Esophagus muscularis mucosa (tissue), 4 donors: ENCODE data around the gene SAP30. TPM values are rescaled to one million over a fixed set of nuclear protein-coding genes. Genes with fewer than 3 reads are reported as not detected.

Experiments used
- DNase-seq: peaks from one replicate; pipeline ENCODE4 v3.0.0-alpha.2; 2017; ENCODE audit errors: extremely low spot score
- H3K27ac ChIP-seq, 4 donors: fragments of 200-600 bp; sonication (generic); replicated peaks in 1 of 4; 1 replicate in 3 of 4; 2 replicates in 1 of 4; pipeline ENCODE4 v1.5.1; 2016 to 2019; ENCODE audit warnings: mild to moderate bottlenecking in 1 of 4
- H3K27me3 ChIP-seq, 4 donors: fragments of 200-600 bp; sonication (generic); one replicate each; pipeline versions ENCODE4 v1.5.1 to v1.6.0; 2016 to 2019
- H3K36me3 ChIP-seq, 4 donors: fragments of 200-600 bp; sonication (generic); one replicate each; pipeline ENCODE4 v1.5.1; 2016 to 2019
- H3K4me1 ChIP-seq, 4 donors: fragments of 200-600 bp; sonication (generic); one replicate each; pipeline ENCODE4 v1.5.1; 2016 to 2019
- H3K4me3 ChIP-seq, 4 donors: fragments of 200-600 bp; sonication (generic); 1 replicate in 2 of 4; 2 replicates in 2 of 4; pipeline ENCODE4 v1.5.1; 2016 to 2019; ENCODE audit warnings: mild to moderate bottlenecking in 4 of 4, moderate library complexity in 1 of 4
- H3K9me3 ChIP-seq, 4 donors: fragments of 200-600 bp; sonication (generic); 1 replicate in 3 of 4; 2 replicates in 1 of 4; pipeline ENCODE4 v1.5.1; 2016 to 2019
- EP300 ChIP-seq: sonication (generic); formaldehyde crosslinking; IDR thresholded peaks from one replicate; pipeline ENCODE4 v1.6.1; 2017; ENCODE audit warnings: antibody characterized with exemption
- POLR2A ChIP-seq: fragments of 450-650 bp; IDR thresholded peaks from one replicate; pipeline ENCODE4 v1.6.1; 2017; ENCODE audit warnings: antibody characterized with exemption, moderate library complexity, mild to moderate bottlenecking, low read depth
- POLR2AphosphoS5 ChIP-seq, 2 donors: sonication (generic); formaldehyde crosslinking; IDR thresholded peaks; one replicate each; pipeline ENCODE4 v1.6.1; 2017; ENCODE audit warnings: antibody characterized with exemption in 2 of 2
- WGBS: methylation state at CpG from one replicate; pipeline ENCODE4 v1.1.5; 2018; 5-methylcytosine and 5-hydroxymethylcytosine counted together
- intact Hi-C: fragments of 100-400 bp; cut with DNase I; formaldehyde crosslinking; loops from one replicate; pipeline ENCODE4 v1.15.1; 2023
- total RNA-seq, 4 donors: library from RNA; depleted of rRNA; stranded (reverse); fragments of >200 nt; gene quantifications; one replicate each; pipeline versions ENCODE4 v1.1.0 to v1.2.1, GENCODE V29; 2016
- TF ChIP-seq, protein P1 (sequence below), 3 experiments: fragments of 200-600 bp in 2 of 3; fragments of 450-650 bp in 1 of 3; sonication (generic) in 2 of 3; IDR thresholded peaks; one replicate each; pipeline ENCODE4 v1.5.1; 2017 to 2019; ENCODE audit warnings: antibody characterized with exemption in 3 of 3, mild to moderate bottlenecking in 2 of 3, moderate library complexity in 1 of 3

The SAP30 gene
- total RNA-seq, 4 donors from 2014 or later: 39.6 to 56.2 (median 43.7) TPM

DNA sequence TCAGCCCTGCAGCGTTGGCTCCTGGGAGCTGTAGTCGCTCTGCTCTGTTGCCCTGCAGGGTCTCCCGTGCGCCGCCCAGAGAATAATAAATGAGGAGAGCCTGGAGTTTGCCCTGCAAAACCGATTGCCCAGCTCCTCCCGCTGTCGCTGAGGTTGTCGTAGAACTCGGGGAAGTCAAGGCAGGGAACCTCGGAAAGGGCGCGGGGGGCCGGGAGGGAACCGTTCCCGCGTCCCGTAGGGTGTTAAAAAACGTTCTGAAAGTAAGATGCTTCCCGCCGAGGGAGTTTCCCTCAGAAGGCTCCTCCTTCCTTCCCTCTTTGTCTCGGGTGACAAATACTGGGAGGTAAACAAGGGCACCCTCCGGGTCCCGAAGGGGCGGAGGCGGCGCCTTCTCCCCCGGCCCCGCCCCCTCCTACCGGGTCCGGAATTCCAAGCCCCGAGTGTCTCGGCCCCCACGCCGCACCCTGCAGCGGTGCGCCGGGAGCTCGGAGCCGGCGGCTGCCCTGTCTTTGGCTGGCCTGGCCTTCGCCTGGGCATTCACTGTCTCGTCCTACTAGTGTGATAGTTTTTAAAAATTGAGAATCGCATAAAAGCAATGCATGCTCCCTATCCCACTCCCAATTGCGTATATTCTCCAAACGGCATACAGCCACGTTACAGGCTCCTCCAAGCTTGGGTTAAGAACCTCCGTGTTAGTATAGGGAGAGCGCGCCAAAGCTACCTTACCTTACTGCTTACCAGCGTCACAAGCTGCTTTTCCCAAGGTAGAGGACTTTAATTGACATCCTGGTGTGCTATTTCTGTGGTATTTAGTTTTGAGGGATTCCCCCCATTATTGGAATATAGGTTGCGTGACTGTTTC is 35.6 kb upstream of the SAP30 start:
- DNase-seq: no peak

DNA sequence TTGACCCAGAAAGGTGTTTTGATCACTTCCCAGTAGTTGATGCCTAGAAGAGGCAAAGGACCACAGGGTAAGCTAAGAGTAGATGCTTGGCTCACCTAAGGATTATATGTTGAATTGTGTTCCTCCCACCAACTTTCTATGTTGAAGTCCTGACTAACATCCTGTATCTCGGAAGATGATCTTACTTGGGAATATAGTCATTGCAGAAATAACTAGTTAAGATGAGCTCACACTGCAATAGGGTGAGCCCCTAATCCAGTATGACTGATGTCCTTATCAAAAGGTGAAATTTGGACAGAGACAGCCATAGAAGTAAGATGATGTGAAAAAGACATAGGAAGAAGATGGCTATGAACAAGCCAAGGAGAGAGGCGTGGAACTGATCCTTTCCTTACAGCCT is 33.3 kb upstream of the SAP30 start:
- TF ChIP-seq POLR2A: no peak
- TF ChIP-seq EP300: no peak
- no peak for TF ChIP-seq POLR2AphosphoS5 (IDR thresholded peaks at IDR 0.05)
- TF ChIP-seq, protein P1, sequence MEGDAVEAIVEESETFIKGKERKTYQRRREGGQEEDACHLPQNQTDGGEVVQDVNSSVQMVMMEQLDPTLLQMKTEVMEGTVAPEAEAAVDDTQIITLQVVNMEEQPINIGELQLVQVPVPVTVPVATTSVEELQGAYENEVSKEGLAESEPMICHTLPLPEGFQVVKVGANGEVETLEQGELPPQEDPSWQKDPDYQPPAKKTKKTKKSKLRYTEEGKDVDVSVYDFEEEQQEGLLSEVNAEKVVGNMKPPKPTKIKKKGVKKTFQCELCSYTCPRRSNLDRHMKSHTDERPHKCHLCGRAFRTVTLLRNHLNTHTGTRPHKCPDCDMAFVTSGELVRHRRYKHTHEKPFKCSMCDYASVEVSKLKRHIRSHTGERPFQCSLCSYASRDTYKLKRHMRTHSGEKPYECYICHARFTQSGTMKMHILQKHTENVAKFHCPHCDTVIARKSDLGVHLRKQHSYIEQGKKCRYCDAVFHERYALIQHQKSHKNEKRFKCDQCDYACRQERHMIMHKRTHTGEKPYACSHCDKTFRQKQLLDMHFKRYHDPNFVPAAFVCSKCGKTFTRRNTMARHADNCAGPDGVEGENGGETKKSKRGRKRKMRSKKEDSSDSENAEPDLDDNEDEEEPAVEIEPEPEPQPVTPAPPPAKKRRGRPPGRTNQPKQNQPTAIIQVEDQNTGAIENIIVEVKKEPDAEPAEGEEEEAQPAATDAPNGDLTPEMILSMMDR (IDR thresholded peaks at IDR 0.05): no peak
- 96% methylated on average over 2 of the region's 2 CpGs for WGBS
- H3K36me3 ChIP-seq: peaks cover 0 to 4% (median 0%) of the 10 kb centered on the region in 4 donors
- intact Hi-C loops: no loop called here
- no peaks in the 10 kb centered on the region for H3K9me3 ChIP-seq
- peaks cover 5 to 16% (median 15%) of the 10 kb centered on the region in 4 donors for H3K4me1 ChIP-seq
- H3K4me3 ChIP-seq: no peak overlapping the region
- H3K27ac ChIP-seq: no peak overlapping the region
- no peak for DNase-seq
- H3K27me3 ChIP-seq: no peaks in the 10 kb centered on the region

More for the DNA sequence above, 35.6 kb upstream of the SAP30 start:
- TF ChIP-seq, protein P1 (IDR thresholded peaks at IDR 0.05): no peak
- TF ChIP-seq POLR2AphosphoS5 (IDR thresholded peaks at IDR 0.05): peak; percentile 6 to 59
- no peaks in the 10 kb centered on the region for H3K9me3 ChIP-seq
- intact Hi-C loops: loop anchor here (2.0 to 5.0 kb wide), 2 partner anchors 34 to 82 kb away; no protein-coding TSS in a partner anchor
- peaks cover 14 to 36% (median 36%) of the 10 kb centered on the region in 4 donors for H3K4me1 ChIP-seq
- H3K27ac ChIP-seq: peak overlapping the region; percentile 77 to 100 (median 98)
- peak overlapping the region; percentile 86 to 95 (median 94) for H3K4me3 ChIP-seq
- H3K36me3 ChIP-seq: peaks cover 0 to 27% (median 12%) of the 10 kb centered on the region in 4 donors
- WGBS: 7% methylated on average over 22 of the region's 52 CpGs
- H3K27me3 ChIP-seq: no peaks in the 10 kb centered on the region

DNA sequence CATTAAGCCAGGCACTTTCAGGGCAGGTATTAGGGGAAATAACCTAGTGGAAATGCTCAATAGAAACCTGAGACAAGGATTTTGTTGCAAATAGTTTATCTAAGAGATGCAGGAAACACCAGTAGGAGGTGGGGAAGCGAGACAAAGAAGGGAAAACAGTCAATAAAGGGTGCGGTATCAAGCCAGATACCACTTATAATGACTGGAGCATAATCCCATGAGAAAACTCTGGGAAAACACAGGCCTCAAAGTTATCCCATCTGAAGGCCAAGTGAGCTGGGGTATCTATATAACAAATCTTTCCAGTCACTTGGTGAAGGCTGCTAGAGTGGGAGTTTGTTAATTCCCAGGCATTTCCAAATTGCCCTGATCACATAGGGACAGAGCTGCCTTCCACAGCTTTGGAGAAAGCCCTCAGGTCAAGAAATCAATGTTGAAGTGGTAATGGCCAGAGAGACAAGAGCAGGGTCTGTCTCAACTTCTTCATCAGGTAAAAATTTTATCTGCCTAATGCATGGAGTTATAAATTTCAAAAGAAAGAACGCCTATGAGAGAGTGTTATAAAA is 26.8 kb upstream of the SAP30 start:
- intact Hi-C loops: no loop called here
- 88% methylated on average over 3 of the region's 3 CpGs for WGBS
- Histone ChIP-seq H3K4me1 (no peaks in the 10 kb centered on the region), H3K27me3 (no peaks in the 10 kb centered on the region), H3K9me3 (no peaks in the 10 kb centered on the region), H3K4me3 (no peak overlapping the region), H3K36me3 (no peaks in the 10 kb centered on the region), H3K27ac (no peak overlapping the region)
- TF ChIP-seq, protein P1 (IDR thresholded peaks at IDR 0.05): no peak
- no peak for TF ChIP-seq EP300
- TF ChIP-seq POLR2AphosphoS5 (IDR thresholded peaks at IDR 0.05): no peak
- no peak for TF ChIP-seq POLR2A
- DNase-seq: no peak

DNA sequence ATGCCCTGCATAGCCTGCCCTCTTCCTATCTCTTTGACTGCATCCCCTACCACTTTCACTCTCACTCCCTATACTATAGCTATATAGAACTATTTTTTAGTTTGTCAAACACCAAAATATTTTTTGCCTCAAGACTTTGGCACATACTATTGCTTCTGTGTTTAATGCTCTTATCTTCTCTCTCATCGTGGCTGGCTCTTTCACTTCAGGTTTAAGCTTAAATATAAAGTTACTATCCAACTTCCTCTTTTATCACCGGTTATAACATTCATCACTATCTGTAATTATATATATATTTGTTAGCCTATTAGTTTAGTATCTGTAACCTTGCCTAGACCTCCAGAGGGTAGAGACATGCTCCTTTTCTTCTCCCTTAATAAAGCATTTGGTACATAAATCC is 25.1 kb upstream of the SAP30 start:
- TF ChIP-seq EP300 (no peak), POLR2A (no peak), POLR2AphosphoS5 (IDR thresholded peaks at IDR 0.05) (no peak)
- TF ChIP-seq, protein P1 (IDR thresholded peaks at IDR 0.05): no peak
- H3K27ac ChIP-seq: no peak overlapping the region
- no peaks in the 10 kb centered on the region for H3K27me3 ChIP-seq
- no peaks in the 10 kb centered on the region for H3K4me1 ChIP-seq
- H3K4me3 ChIP-seq: no peak overlapping the region
- intact Hi-C loops: no loop called here
- no peak for DNase-seq
- 80% methylated on average over 2 of the region's 2 CpGs for WGBS
- no peaks in the 10 kb centered on the region for H3K36me3 ChIP-seq
- H3K9me3 ChIP-seq: no peaks in the 10 kb centered on the region
